Upper lobe of left lung (tissue), 6 donors: ENCODE measurements around the gene FAM237B. TPM values are rescaled to one million over a fixed set of nuclear protein-coding genes. Genes with fewer than 3 reads are reported as not detected.

Experiments
- ATAC-seq, 2 donors: fragments of 200-7000 bp; cut with Tn5 transposase; one replicate each; pipeline ENCODE4 v1.9.1; 2022; ENCODE audit warnings: mild to moderate bottlenecking in 2 of 2, moderate library complexity in 2 of 2; ENCODE audit not compliant: low FRiP score in 2 of 2
- DNase-seq, 2 donors: peaks; one replicate each; pipeline ENCODE4 v3.0.0-alpha.2; 2019 to 2020
- H3K27ac ChIP-seq, 4 donors: fragments of 200-600 bp; sonication (generic); one replicate each; pipeline ENCODE4 v1.5.1; 2016 to 2019
- H3K27me3 ChIP-seq, 4 donors: fragments of 200-600 bp; sonication (generic); one replicate each; pipeline ENCODE4 v1.5.1; 2017 to 2019
- H3K36me3 ChIP-seq, 4 donors: fragments of 200-600 bp; sonication (generic); one replicate each; pipeline ENCODE4 v1.5.1; 2016 to 2019
- H3K4me1 ChIP-seq, 4 donors: fragments of 200-600 bp; sonication (generic); one replicate each; pipeline ENCODE4 v1.5.1; 2018 to 2019
- H3K4me3 ChIP-seq, 4 donors: fragments of 200-600 bp; sonication (generic); one replicate each; pipeline ENCODE4 v1.5.1; 2017 to 2019; ENCODE audit warnings: mild to moderate bottlenecking in 2 of 4, moderate library complexity in 1 of 4
- H3K9me3 ChIP-seq, 4 donors: fragments of 200-600 bp; sonication (generic); one replicate each; pipeline ENCODE4 v1.5.1; 2018 to 2019
- EP300 ChIP-seq, 4 donors: sonication (generic); formaldehyde crosslinking; IDR thresholded peaks; one replicate each; pipeline ENCODE4 v1.5.1; 2017; ENCODE audit warnings: antibody characterized with exemption in 4 of 4, control low read depth in 2 of 4
- POLR2A ChIP-seq, 4 donors: fragments of 450-650 bp; IDR thresholded peaks; one replicate each; pipeline ENCODE4 v1.5.1; 2016 to 2017; ENCODE audit warnings: antibody characterized with exemption in 4 of 4, mild to moderate bottlenecking in 2 of 4
- POLR2AphosphoS5 ChIP-seq, 2 donors: sonication (generic); formaldehyde crosslinking; IDR thresholded peaks; one replicate each; pipeline ENCODE4 v1.5.1; 2017; ENCODE audit warnings: antibody characterized with exemption in 2 of 2
- WGBS, 2 donors: methylation state at CpG; one replicate each; pipeline ENCODE4 v1.1.5; 2017 to 2018; 5-methylcytosine and 5-hydroxymethylcytosine counted together
- total RNA-seq, 6 donors: library from RNA; depleted of rRNA in 4 of 6; stranded (reverse); fragments of >200 nt in 4 of 6; gene quantifications; one replicate each; pipeline versions ENCODE4 v1.1.0 to v1.2.1, GENCODE V29; 2016 to 2021
- TF ChIP-seq, protein P1 (sequence below), 6 experiments: fragments of 450-650 bp in 4 of 6; fragments of 200-600 bp in 2 of 6; sonication (generic) in 2 of 6; IDR thresholded peaks; one replicate each; pipeline ENCODE4 v1.5.1; 2016 to 2019; ENCODE audit warnings: antibody characterized with exemption in 6 of 6
- donor health status: DM: no; HTN: no; CAD: no; lungs with moderate emphysema.
- donor health status: DM: no; HTN: yes; CAD: no; lungs with severe emphysema.

The FAM237B gene
- total RNA-seq, 6 donors from 2014 or later, result 0.15 TPM; not detected in 5

DNA sequence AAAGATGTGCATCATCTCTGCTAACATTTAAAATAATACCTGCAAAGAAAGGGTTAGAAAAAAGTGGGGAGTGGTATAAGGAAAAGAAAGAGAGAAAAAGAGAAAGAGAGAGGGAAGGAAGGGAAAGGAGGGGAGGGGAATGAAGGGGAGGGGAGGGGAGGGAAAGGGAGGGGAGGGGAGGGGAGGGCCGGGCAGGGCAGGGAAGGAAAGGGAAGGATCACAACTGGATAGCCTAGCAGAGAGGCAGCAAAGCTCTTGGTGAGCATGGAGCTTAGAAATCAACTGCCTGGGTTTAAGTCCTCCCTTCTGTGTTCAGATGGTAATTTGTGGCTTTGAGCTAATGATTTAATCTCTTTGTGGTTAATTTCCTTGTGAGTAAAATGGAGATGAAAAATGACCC lies 5.4 kb upstream of the FAM237B start:
- no peak overlapping the region for H3K4me3 ChIP-seq
- WGBS, 2 donors, result 23% methylated on average over 1 of the region's 1 CpG; no CpG with 5 or more reads in 1 of the 2 donors
- no peak for ATAC-seq

DNA sequence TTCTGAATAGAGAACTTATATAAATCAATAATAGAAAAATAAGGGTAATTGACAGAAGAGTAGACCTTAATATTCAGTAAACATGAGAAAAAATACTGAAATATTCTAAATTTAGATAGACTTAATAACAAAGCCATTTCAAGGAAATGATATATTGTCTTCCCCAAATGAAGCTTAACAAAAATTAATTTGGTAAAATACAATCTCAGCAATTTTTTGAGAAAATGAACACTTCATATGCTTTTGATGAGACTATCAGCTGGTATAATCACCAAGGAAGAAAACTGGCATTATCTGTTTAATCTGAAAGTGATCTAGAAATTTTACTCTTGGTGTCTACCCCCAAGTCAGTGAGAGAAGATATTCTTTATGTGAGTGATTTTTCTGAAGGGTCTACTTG lies 1.7 kb upstream of the FAM237B start:
- Histone ChIP-seq H3K9me3 (no peaks in the 10 kb centered on the region), H3K27ac (no peak overlapping the region), H3K4me1 (peaks cover 2 to 12% (median 9%) of the 10 kb centered on the region in 4 donors), H3K4me3 (no peak overlapping the region), H3K36me3 (no peaks in the 10 kb centered on the region), H3K27me3 (peaks cover 0 to 14% (median 5%) of the 10 kb centered on the region in 4 donors)
- TF ChIP-seq EP300 (IDR thresholded peaks at IDR 0.05), result no peak
- TF ChIP-seq, protein P1, sequence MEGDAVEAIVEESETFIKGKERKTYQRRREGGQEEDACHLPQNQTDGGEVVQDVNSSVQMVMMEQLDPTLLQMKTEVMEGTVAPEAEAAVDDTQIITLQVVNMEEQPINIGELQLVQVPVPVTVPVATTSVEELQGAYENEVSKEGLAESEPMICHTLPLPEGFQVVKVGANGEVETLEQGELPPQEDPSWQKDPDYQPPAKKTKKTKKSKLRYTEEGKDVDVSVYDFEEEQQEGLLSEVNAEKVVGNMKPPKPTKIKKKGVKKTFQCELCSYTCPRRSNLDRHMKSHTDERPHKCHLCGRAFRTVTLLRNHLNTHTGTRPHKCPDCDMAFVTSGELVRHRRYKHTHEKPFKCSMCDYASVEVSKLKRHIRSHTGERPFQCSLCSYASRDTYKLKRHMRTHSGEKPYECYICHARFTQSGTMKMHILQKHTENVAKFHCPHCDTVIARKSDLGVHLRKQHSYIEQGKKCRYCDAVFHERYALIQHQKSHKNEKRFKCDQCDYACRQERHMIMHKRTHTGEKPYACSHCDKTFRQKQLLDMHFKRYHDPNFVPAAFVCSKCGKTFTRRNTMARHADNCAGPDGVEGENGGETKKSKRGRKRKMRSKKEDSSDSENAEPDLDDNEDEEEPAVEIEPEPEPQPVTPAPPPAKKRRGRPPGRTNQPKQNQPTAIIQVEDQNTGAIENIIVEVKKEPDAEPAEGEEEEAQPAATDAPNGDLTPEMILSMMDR (IDR thresholded peaks at IDR 0.05), result no peak
- no peak for TF ChIP-seq POLR2AphosphoS5 (IDR thresholded peaks at IDR 0.05)
- TF ChIP-seq POLR2A (IDR thresholded peaks at IDR 0.05), result no peak
- DNase-seq, result no peak
- no peak for ATAC-seq

More for the DNA sequence above, 5.4 kb upstream of the FAM237B start:
- Histone ChIP-seq H3K27ac (no peak overlapping the region), H3K27me3 (peaks cover 0 to 7% (median 0%) of the 10 kb centered on the region in 4 donors), H3K9me3 (no peaks in the 10 kb centered on the region), H3K36me3 (no peaks in the 10 kb centered on the region), H3K4me1 (peaks cover 0 to under 1% (median 0%) of the 10 kb centered on the region in 4 donors)
- TF ChIP-seq EP300 (IDR thresholded peaks at IDR 0.05) (no peak), POLR2A (IDR thresholded peaks at IDR 0.05) (no peak), POLR2AphosphoS5 (IDR thresholded peaks at IDR 0.05) (no peak)
- TF ChIP-seq, protein P1 (IDR thresholded peaks at IDR 0.05), result no peak
- DNase-seq, result no peak

DNA sequence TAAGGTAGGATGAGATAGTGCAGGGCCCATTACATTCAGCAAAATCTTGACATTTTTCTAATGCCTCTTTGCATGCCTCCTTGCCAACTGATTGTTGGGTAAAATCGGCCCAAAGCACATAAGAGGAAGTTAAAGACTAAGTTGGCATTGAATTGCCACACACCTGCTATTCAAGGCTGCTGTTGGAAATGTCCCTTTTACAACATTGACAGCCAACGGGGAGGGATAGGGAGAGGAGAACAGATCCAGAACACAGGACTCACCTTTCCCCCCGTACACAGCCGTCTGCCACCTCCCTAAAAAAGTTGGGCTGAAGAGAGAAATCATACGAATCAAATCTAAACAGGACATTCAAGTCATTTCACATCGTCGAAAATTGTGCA lies 695 bp downstream of the FAM237B start:
- H3K9me3 ChIP-seq, result no peaks in the 10 kb centered on the region
- peak overlapping the region in 1 of 4 donors; percentile 27 for H3K4me3 ChIP-seq
- peaks cover 2 to 12% (median 9%) of the 10 kb centered on the region in 4 donors for H3K4me1 ChIP-seq
- no peaks in the 10 kb centered on the region for H3K36me3 ChIP-seq
- DNase-seq, result no peak
- H3K27me3 ChIP-seq, result peaks cover 0 to 14% (median 5%) of the 10 kb centered on the region in 4 donors
- TF ChIP-seq POLR2A (IDR thresholded peaks at IDR 0.05) (no peak), POLR2AphosphoS5 (IDR thresholded peaks at IDR 0.05) (no peak), EP300 (IDR thresholded peaks at IDR 0.05) (no peak)
- TF ChIP-seq, protein P1 (IDR thresholded peaks at IDR 0.05), result no peak
- H3K27ac ChIP-seq, result no peak overlapping the region
- WGBS, 2 donors, result 24 to 32% methylated on average over 7 of the region's 7 CpGs
- no peak for ATAC-seq

DNA sequence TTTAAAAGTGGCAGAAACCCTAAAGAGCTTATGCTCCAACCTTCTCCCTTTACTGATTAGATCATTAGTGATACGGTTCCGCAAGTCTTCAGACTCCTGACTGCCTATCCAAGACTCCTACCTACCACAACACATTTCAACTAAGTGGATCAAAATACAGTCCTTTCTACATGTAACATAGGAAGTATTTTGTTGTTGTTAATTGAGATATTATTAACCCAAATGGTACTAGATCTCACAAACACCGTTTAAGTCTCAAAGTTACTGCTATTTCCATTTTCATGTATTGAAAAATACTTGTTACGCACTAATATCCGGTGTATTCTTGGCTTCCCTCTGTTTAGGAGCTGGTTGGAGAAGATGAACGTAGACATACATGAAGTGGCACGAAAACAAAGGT lies 1.1 kb downstream of the FAM237B start:
- H3K4me3 ChIP-seq, result no peak overlapping the region
- no peaks in the 10 kb centered on the region for H3K36me3 ChIP-seq
- H3K4me1 ChIP-seq, result peaks cover 2 to 12% (median 9%) of the 10 kb centered on the region in 4 donors
- ATAC-seq (no peak), DNase-seq (no peak)
- TF ChIP-seq EP300 (IDR thresholded peaks at IDR 0.05), result no peak
- TF ChIP-seq, protein P1 (IDR thresholded peaks at IDR 0.05), result no peak
- no peak for TF ChIP-seq POLR2A (IDR thresholded peaks at IDR 0.05)
- no peak for TF ChIP-seq POLR2AphosphoS5 (IDR thresholded peaks at IDR 0.05)
- H3K27ac ChIP-seq, result no peak overlapping the region
- H3K9me3 ChIP-seq, result no peaks in the 10 kb centered on the region
- 80 to 83% methylated on average over 7 of the region's 7 CpGs for WGBS, 2 donors
- peaks cover 0 to 14% (median 5%) of the 10 kb centered on the region in 4 donors for H3K27me3 ChIP-seq

DNA sequence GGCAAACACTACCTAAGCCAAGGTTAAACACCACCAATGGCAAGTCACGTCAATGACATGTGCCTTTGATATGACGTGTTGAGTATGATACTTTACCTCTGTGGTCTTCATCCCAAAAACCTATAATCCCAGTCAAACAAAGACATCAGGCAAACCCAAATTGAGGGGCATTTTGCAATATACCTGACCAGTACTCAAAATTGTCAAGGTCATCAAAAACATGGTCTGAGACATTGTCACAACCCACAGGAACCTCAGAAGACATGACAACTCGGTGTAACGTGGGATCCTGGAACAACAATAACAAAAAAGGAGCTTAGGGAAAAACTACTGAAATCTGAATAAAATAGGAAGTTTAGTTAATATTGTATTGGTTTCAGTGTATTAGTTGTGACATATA lies 7.2 kb downstream of the FAM237B start:
- Histone ChIP-seq H3K4me3 (no peak overlapping the region), H3K27ac (no peak overlapping the region), H3K27me3 (no peaks in the 10 kb centered on the region), H3K9me3 (no peaks in the 10 kb centered on the region), H3K4me1 (no peaks in the 10 kb centered on the region), H3K36me3 (no peaks in the 10 kb centered on the region)
- TF ChIP-seq, protein P1 (IDR thresholded peaks at IDR 0.05), result no peak
- TF ChIP-seq POLR2AphosphoS5 (IDR thresholded peaks at IDR 0.05) (no peak), EP300 (IDR thresholded peaks at IDR 0.05) (no peak), POLR2A (IDR thresholded peaks at IDR 0.05) (no peak)
- no peak for DNase-seq
- no peak for ATAC-seq
- 70 to 86% methylated on average over 4 of the region's 4 CpGs for WGBS, 2 donors
